IPS DF 6.9 (cell line): ENCODE data around the gene GLI1.

ENCODE experiments used
- DNase-seq: peaks from one replicate; pipeline ENCODE4 v3.0.0-alpha.2; 2013; ENCODE audit warnings: low read depth, low spot score
- H3K27ac ChIP-seq: one replicate; pipeline ENCODE4 v1.5.1; 2013; ENCODE audit warnings: low read length, control low read depth
- H3K27me3 ChIP-seq: 2 replicates; pipeline ENCODE4 v1.6.1; 2013; ENCODE audit warnings: mild to moderate bottlenecking, low read length; ENCODE audit not compliant: control insufficient read depth, insufficient read depth
- H3K36me3 ChIP-seq: 2 replicates; pipeline ENCODE4 v1.6.1; 2013; ENCODE audit warnings: low read length; ENCODE audit not compliant: control insufficient read depth, insufficient read depth
- H3K4me1 ChIP-seq: 2 replicates; pipeline ENCODE4 v1.6.1; 2013; ENCODE audit warnings: low read length; ENCODE audit not compliant: control insufficient read depth, insufficient read depth
- H3K4me3 ChIP-seq: 2 replicates; pipeline ENCODE4 v1.5.1; 2013; ENCODE audit warnings: mild to moderate bottlenecking, low read length
- H3K9me3 ChIP-seq: 2 replicates; pipeline ENCODE4 v1.6.1; 2013; ENCODE audit warnings: low read length, inconsistent platforms; ENCODE audit not compliant: control insufficient read depth, insufficient read depth
- WGBS: extraction: QIAGEN DNeasy Blood & Tissue Kit; methylation state at CpG from one replicate; pipeline ENCODE4 v1.1.7; 2013; ENCODE audit warnings: mixed read lengths, missing lambda C conversion rate; ENCODE audit not compliant: insufficient read length, insufficient coverage; 5-methylcytosine and 5-hydroxymethylcytosine counted together

GLI1 gene

GRCh38 chr12:57452937-57453509, 6.6 kb upstream of the GLI1 start:
- no peaks in the 10 kb centered on the region for H3K27me3 ChIP-seq
- H3K4me1 ChIP-seq: peaks cover 12% of the 10 kb centered on the region; the same call in 1 of the 2 replicates
- H3K36me3 ChIP-seq: no peaks in the 10 kb centered on the region
- no peak overlapping the region for H3K27ac ChIP-seq
- no peak overlapping the region for H3K4me3 ChIP-seq
- H3K9me3 ChIP-seq: no peaks in the 10 kb centered on the region
- WGBS: no CpG with 5 or more reads among the region's 7 CpGs
- DNase-seq: no peak

DNA sequence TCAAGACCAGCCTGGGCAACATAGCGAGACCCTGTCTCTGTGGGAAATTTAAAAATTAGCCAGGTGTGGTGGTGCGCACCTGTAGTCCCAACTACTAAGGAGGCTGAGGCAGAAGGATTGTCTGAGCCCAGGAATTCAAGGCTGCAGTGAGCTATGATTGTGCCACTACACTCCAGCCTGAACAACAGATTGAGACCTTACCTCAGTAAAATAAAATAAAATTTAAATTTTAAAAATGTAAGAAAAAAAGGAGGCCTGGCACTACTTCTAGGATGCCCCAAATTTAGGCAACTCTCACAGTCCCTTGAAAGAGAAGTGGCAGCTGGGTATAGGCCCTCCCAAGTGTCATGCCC, 5.4 kb upstream of the GLI1 start:
- Histone ChIP-seq H3K9me3 (no peaks in the 10 kb centered on the region), H3K4me3 (no peak overlapping the region), H3K27ac (no peak overlapping the region), H3K27me3 (no peaks in the 10 kb centered on the region), H3K36me3 (no peaks in the 10 kb centered on the region), H3K4me1 (peaks cover 13% of the 10 kb centered on the region; the same call in 1 of the 2 replicates)
- no peak for DNase-seq
- WGBS: no CpG with 5 or more reads among the region's 2 CpGs

- Histone ChIP-seq H3K36me3 (no peaks in the 10 kb centered on the region), H3K4me1 (peaks cover 13% of the 10 kb centered on the region; the same call in 1 of the 2 replicates), H3K27ac (no peak within 1 kb of the TSS), H3K4me3 (peak within 1 kb of the TSS; percentile 25; the same call in 1 of the 2 replicates), H3K9me3 (no peaks in the 10 kb centered on the region), H3K27me3 (no peaks in the 10 kb centered on the region)
- no peak for DNase-seq
- WGBS: no CpG with 5 or more reads among the region's 10 CpGs
Observed at GRCh38 chr12:57454566-57455373, 4.8 kb upstream of the GLI1 start, which contains the start of gene INHBE. INHBE (plus strand) TSS chr12:57455307; CDS start chr12:57455537, 230 bp downstream.

- peak overlapping the region; percentile 25; the same call in 1 of the 2 replicates for H3K4me3 ChIP-seq
- no peak for DNase-seq
- H3K27ac ChIP-seq: no peak overlapping the region
- no peaks in the 10 kb centered on the region for H3K27me3 ChIP-seq
- H3K9me3 ChIP-seq: no peaks in the 10 kb centered on the region
- H3K36me3 ChIP-seq: no peaks in the 10 kb centered on the region
- H3K4me1 ChIP-seq: peaks cover 13% of the 10 kb centered on the region; the same call in 1 of the 2 replicates
- no CpG with 5 or more reads among the region's 10 CpGs for WGBS
Observed at GRCh38 chr12:57455374-57456144, 4.0 kb upstream of the GLI1 start.

DNA sequence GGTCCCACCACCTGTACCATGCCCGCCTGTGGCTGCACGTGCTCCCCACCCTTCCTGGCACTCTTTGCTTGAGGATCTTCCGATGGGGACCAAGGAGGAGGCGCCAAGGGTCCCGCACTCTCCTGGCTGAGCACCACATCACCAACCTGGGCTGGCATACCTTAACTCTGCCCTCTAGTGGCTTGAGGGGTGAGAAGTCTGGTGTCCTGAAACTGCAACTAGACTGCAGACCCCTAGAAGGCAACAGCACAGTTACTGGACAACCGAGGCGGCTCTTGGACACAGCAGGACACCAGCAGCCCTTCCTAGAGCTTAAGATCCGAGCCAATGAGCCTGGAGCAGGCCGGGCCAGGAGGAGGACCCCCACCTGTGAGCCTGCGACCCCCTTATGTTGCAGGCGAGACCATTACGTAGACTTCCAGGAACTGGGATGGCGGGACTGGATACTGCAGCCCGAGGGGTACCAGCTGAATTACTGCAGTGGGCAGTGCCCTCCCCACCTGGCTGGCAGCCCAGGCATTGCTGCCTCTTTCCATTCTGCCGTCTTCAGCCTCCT, 3.4 kb upstream of the GLI1 start:
- Histone ChIP-seq H3K9me3 (no peaks in the 10 kb centered on the region), H3K4me3 (peak overlapping the region; percentile 25; the same call in 1 of the 2 replicates), H3K27ac (no peak overlapping the region), H3K36me3 (no peaks in the 10 kb centered on the region), H3K27me3 (no peaks in the 10 kb centered on the region), H3K4me1 (peaks cover 13% of the 10 kb centered on the region; the same call in 1 of the 2 replicates)
- DNase-seq: no peak
- WGBS: no CpG with 5 or more reads among the region's 15 CpGs

- H3K36me3 ChIP-seq: no peaks in the 10 kb centered on the region
- H3K27ac ChIP-seq: no peak overlapping the region
- H3K9me3 ChIP-seq: no peaks in the 10 kb centered on the region
- no peak overlapping the region for H3K4me3 ChIP-seq
- H3K27me3 ChIP-seq: no peaks in the 10 kb centered on the region
- no CpG with 5 or more reads among the region's 6 CpGs for WGBS
- no peak for DNase-seq
- H3K4me1 ChIP-seq: peaks cover 13% of the 10 kb centered on the region; the same call in 1 of the 2 replicates
Observed at GRCh38 chr12:57456737-57457490, 2.7 kb upstream of the GLI1 start.

DNA sequence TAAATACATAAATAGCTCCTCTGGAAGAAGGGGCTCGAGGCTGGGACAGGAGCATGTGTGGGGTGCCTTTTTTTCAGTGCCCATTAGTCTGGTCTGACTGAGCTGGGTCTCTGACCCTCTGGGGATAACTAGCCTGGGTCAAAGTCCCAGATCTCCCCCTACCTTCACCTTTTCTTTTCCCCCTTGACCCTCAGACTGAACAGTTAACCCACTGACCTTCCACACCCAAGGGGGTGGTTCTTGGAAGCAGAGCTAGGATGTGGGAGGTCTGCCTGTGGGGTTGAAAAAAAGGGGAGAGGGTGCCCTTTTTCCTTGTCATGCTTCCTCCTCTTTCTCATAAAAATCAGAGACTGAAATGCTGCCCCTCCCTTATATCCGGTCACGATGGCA, 925 bp upstream of the GLI1 start:
- Histone ChIP-seq H3K4me1 (peaks cover 12% of the 10 kb centered on the region; the same call in 1 of the 2 replicates), H3K36me3 (no peaks in the 10 kb centered on the region)
- WGBS: no CpG with 5 or more reads among the region's 3 CpGs

DNA sequence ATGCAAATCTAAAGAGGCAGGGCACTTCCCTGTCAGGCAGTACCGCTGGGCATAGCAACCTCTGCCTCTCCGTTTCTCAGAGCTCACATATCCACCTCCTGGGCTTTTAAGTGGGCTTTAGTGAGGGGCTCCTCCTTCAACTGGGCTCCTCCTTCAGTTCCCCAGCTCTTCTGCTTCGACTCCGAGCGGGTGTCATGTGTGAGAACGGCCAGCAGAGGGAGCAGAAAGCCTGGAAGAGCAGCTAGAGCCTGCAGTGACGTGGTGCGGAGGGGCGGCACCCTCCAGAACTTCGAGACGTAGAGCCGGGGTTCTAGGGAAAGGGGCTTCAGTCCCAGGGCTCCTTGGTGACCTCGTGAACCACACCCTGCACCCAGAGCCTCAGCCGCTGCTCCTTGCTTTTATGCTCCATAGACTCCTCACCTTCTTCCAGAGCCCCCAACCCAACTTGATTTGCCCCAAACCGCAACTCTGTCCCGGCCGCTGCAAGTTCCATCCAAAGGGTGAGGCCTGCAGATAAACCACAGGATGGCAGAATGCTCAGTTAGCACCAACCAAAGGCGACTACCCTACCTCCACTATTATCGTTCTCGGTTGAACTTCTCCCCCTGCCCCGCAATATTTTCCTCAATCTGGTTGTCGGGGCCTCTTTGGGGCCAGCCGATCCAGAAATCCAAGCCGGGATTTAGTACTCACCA, 383 bp upstream of the GLI1 start:
- peak overlapping the region; percentile 63; the same call in 1 of the 2 replicates for H3K4me3 ChIP-seq
- H3K9me3 ChIP-seq: no peaks in the 10 kb centered on the region
- H3K4me1 ChIP-seq: peaks cover 12% of the 10 kb centered on the region; the same call in 1 of the 2 replicates
- no peaks in the 10 kb centered on the region for H3K36me3 ChIP-seq
- no peak overlapping the region for H3K27ac ChIP-seq
- no peaks in the 10 kb centered on the region for H3K27me3 ChIP-seq
- no CpG with 5 or more reads among the region's 24 CpGs for WGBS
- DNase-seq: peak; percentile 99

More for the DNA sequence above, 925 bp upstream of the GLI1 start:
- no peaks in the 10 kb centered on the region for H3K9me3 ChIP-seq
- no peak for DNase-seq
- no peak overlapping the region for H3K27ac ChIP-seq
- H3K27me3 ChIP-seq: no peaks in the 10 kb centered on the region
- H3K4me3 ChIP-seq: peak overlapping the region; percentile 12; the same call in 1 of the 2 replicates

GRCh38 chr12:57460468-57460784, 841 bp downstream of the GLI1 start:
- H3K27ac ChIP-seq: no peak overlapping the region
- WGBS: no CpG with 5 or more reads among the region's 6 CpGs
- H3K4me1 ChIP-seq: peaks cover 8% of the 10 kb centered on the region; the same call in 1 of the 2 replicates
- DNase-seq: no peak
- H3K9me3 ChIP-seq: no peaks in the 10 kb centered on the region
- no peaks in the 10 kb centered on the region for H3K36me3 ChIP-seq
- peak overlapping the region; percentile 63; the same call in 1 of the 2 replicates for H3K4me3 ChIP-seq
- no peaks in the 10 kb centered on the region for H3K27me3 ChIP-seq
